GM12878 (cell line): ENCODE measurements around the gene HOXA2. TPM values are rescaled to one million over a fixed set of nuclear protein-coding genes. Genes with fewer than 3 reads are reported as not detected.
A peak's percentile ranks its signal among the peaks of the same experiment; 100 is the strongest.

Experiments
- ATAC-seq: fragments of 200-7000 bp; cut with Tn5 transposase; 3 replicates; pipeline ENCODE4 v1.9.1; 2020; ENCODE audit warnings: mild to moderate bottlenecking, moderate library complexity
- BruUV-seq: library from RNA; stranded (reverse); fragments of 400-500 nt; replicated peaks from 2 replicates; lab custom pipeline; 2021; lab: Mats Ljungman, UMichigan
- CTCF ChIA-PET: fragments of 300-600 bp; sonication (Branson Sonifier 250); formaldehyde crosslinking; extraction: SDS; loops from one replicate; lab custom pipeline; 2021; ENCODE audit warnings: inconsistent platforms; lab: Yijun Ruan, JAX
- POLR2A ChIA-PET: fragments of 350-600 bp; formaldehyde crosslinking; extraction: SDS; loops from one replicate; lab custom pipeline; 2021; ENCODE audit warnings: inconsistent platforms; lab: Charles Lee
- RAD21 ChIA-PET: fragments of 300-600 bp; sonication (Branson Sonifier 250); formaldehyde crosslinking; loops from one replicate; lab custom pipeline; 2023; ENCODE audit warnings: antibody characterized with exemption; ENCODE audit not compliant: unreplicated experiment; lab: Charles Lee
- SMC1A ChIA-PET: fragments of 300-600 bp; sonication (Branson Sonifier 250); formaldehyde crosslinking; loops from one replicate; lab custom pipeline; 2023; ENCODE audit not compliant: unreplicated experiment, uncharacterized antibody; lab: Charles Lee
- DNase-seq: peaks from one replicate; pipeline ENCODE4 v3.0.0-alpha.2; 2011; ENCODE audit warnings: low read depth, low spot score
- FAIRE-seq: peaks from 3 replicates; lab custom pipeline; 2011; peaks lifted over from hg19 to GRCh38; lab: Jason Lieb, UNC
- H2AFZ ChIP-seq: 2 replicates; pipeline ENCODE4 v1.6.0; 2011; ENCODE audit warnings: low read depth, low read length, control low read depth; ENCODE audit not compliant: control insufficient read depth
- H3K27ac ChIP-seq: 2 replicates; pipeline ENCODE4 v1.5.1; 2011; ENCODE audit warnings: control low read depth; ENCODE audit not compliant: control insufficient read depth, insufficient read depth
- H3K27me3 ChIP-seq, 2 experiments: replicated peaks in 1 of 2; 2 replicates each; pipeline versions ENCODE4 v1.6.0 to v1.6.1; 2011; ENCODE audit warnings: low read length in 1 of 2; ENCODE audit not compliant: control insufficient read depth in 2 of 2, insufficient read depth in 2 of 2
- H3K36me3 ChIP-seq, 2 experiments: 2 replicates each; pipeline ENCODE4 v1.5.1; 2011; ENCODE audit warnings: low read length in 1 of 2; ENCODE audit not compliant: control insufficient read depth in 2 of 2, insufficient read depth in 2 of 2
- H3K4me1 ChIP-seq: 2 replicates; pipeline ENCODE4 v1.6.1; 2011; ENCODE audit warnings: mild to moderate bottlenecking, low read length, moderate library complexity, mixed read lengths; ENCODE audit not compliant: control insufficient read depth, insufficient read depth
- H3K4me2 ChIP-seq: 2 replicates; pipeline ENCODE4 v1.6.0; 2011; ENCODE audit warnings: control low read depth; ENCODE audit not compliant: control insufficient read depth, insufficient read depth
- H3K4me3 ChIP-seq: fragments of 200-600 bp; sonication (generic); 2 replicates; pipeline ENCODE4 v1.5.1; 2016
- H3K79me2 ChIP-seq: 2 replicates; pipeline ENCODE4 v1.6.0; 2011; ENCODE audit warnings: low read length; ENCODE audit not compliant: control insufficient read depth, insufficient read depth
- H3K9ac ChIP-seq: 2 replicates; pipeline ENCODE4 v1.8.0; 2011; ENCODE audit warnings: low read length, control low read depth, mixed read lengths; ENCODE audit not compliant: control insufficient read depth, insufficient read depth
- H3K9me3 ChIP-seq: replicated peaks from 3 replicates; pipeline ENCODE4 v1.5.1; 2011; ENCODE audit warnings: mild to moderate bottlenecking, low read length; ENCODE audit not compliant: control insufficient read depth, insufficient read depth
- H4K20me1 ChIP-seq: 2 replicates; pipeline ENCODE4 v1.6.0; 2011; ENCODE audit not compliant: control insufficient read depth, insufficient read depth
- BCLAF1 ChIP-seq: fragments of 450-650 bp; IDR thresholded peaks from 2 replicates; pipeline ENCODE4 v1.6.1; 2017; ENCODE audit warnings: antibody characterized with exemption, mild to moderate bottlenecking, moderate library complexity
- CUX1 ChIP-seq: IDR thresholded peaks from 2 replicates; pipeline ENCODE4 v1.6.1; 2012; ENCODE audit warnings: improper control_type of control experiment, low read depth, low read length; ENCODE audit not compliant: insufficient replicate concordance
- FOXM1 ChIP-seq: IDR thresholded peaks from 2 replicates; pipeline ENCODE4 v1.6.1; 2012; ENCODE audit warnings: low read depth, mild to moderate bottlenecking, inconsistent platforms, low read length, moderate library complexity
- MTA2 ChIP-seq: fragments of 450-650 bp; IDR thresholded peaks from 2 replicates; pipeline ENCODE4 v1.6.1; 2016; ENCODE audit warnings: low read depth, mild to moderate bottlenecking, moderate library complexity
- NFYA ChIP-seq: IDR thresholded peaks from 2 replicates; pipeline ENCODE4 v1.6.1; 2011; ENCODE audit warnings: low read depth, mild to moderate bottlenecking, low read length, improper control_type of control experiment, borderline replicate concordance
- RAD51 ChIP-seq: fragments of 450-650 bp; IDR thresholded peaks from 2 replicates; pipeline ENCODE4 v1.6.1; 2016; ENCODE audit warnings: moderate library complexity, mild to moderate bottlenecking, inconsistent platforms
- TAF1 ChIP-seq: IDR thresholded peaks from 2 replicates; pipeline ENCODE4 v1.6.1; 2011; ENCODE audit warnings: mild to moderate bottlenecking, low read depth, low read length, borderline replicate concordance
- ZBED1 ChIP-seq: IDR thresholded peaks from 2 replicates; pipeline ENCODE4 v1.6.1; 2016; ENCODE audit warnings: borderline replicate concordance
- ZBTB4 ChIP-seq: fragments of 450-650 bp; formaldehyde crosslinking; IDR thresholded peaks from 2 replicates; pipeline ENCODE4 v1.4.0; 2022; ENCODE audit warnings: mild to moderate bottlenecking, moderate library complexity
- WGBS: methylation state at CpG from one replicate; pipeline ENCODE4 v1.1.6; 2016; ENCODE audit warnings: low lambda C conversion rate; ENCODE audit not compliant: insufficient replicate concordance, insufficient coverage; ENCODE audit errors: missing lambda C conversion rate; 5-methylcytosine and 5-hydroxymethylcytosine counted together
- in situ Hi-C: fragments of 300-500 bp; cut with MboI; formaldehyde crosslinking; loops from 9 replicates; pipeline ENCODE4 v1.14.3; 2018; ENCODE audit warnings: mixed read lengths
- intact Hi-C: fragments of 100-400 bp; cut with micrococcal nuclease; formaldehyde crosslinking; loops from one replicate; pipeline ENCODE4 v1.14.2; 2022; ENCODE audit not compliant: unreplicated experiment
- polyA plus RNA-seq, 11 experiments: library from polyadenylated mRNA; depleted of rRNA in 4 of 11; unstranded in 6 of 11; stranded (reverse) in 5 of 11; fragments of >200 nt; fragmentation: Nextera tagmentation in 4 of 11; fragmentation: Illumina TruSeq in 1 of 11; extraction: Ambion mirVana in 4 of 11; extraction: Trizol in 1 of 11; gene quantifications; 1 replicate in 1 of 11; 2 replicates in 10 of 11; pipeline versions ENCODE4 v1.2.1 to v1.2.3, GENCODE V29; 2011 to 2016; ENCODE audit warnings: inconsistent platforms in 2 of 11, missing spikeins in 2 of 11, low read depth in 1 of 11
- total RNA-seq, 4 experiments: library from RNA; depleted of rRNA in 3 of 4; stranded (reverse); fragments of >200 nt in 3 of 4; fragmentation: Illumina TruSeq in 1 of 4; extraction: Trizol in 1 of 4; gene quantifications; 2 replicates each; pipeline versions ENCODE4 v1.2.1 to v1.2.3, GENCODE V29; 2013 to 2021

The HOXA2 gene
- total and polyA plus RNA-seq, 10 of the 15 experiments (the other 5 are each of a cell fraction or from before 2014, with no cell fraction given), result not detected

- FAIRE-seq, result no peak
- H3K9me3 ChIP-seq, result no peaks in the 10 kb centered on the region; the same call in 2 of the 3 replicates
- POLR2A ChIA-PET, result no interaction called here
- TF ChIP-seq BCLAF1, result no peak
- no peak for TF ChIP-seq MTA2
- no peak for TF ChIP-seq ZBTB4 (CRISPR knock-in tag)
- no peak for TF ChIP-seq FOXM1
- TF ChIP-seq TAF1, result no peak
- TF ChIP-seq RAD51, result no peak
- no peak for TF ChIP-seq NFYA
- no peak for TF ChIP-seq ZBED1
- no peak for TF ChIP-seq CUX1
Measured at GRCh38 chr7:27151341-27151930, 49.0 kb upstream of the HOXA2 start.

More at GRCh38 chr7:27151341-27151930, 49.0 kb upstream of the HOXA2 start:
- H3K36me3 ChIP-seq, result no peaks in the 10 kb centered on the region
- in situ Hi-C loops, result loop anchor here (25.0 kb wide), 1 partner anchor 1064 kb away; no protein-coding TSS in a partner anchor
- H3K4me1 ChIP-seq, result no peaks in the 10 kb centered on the region; the same call in 1 of the 2 replicates
- WGBS, result under 1% methylated on average over 27 of the region's 27 CpGs
- intact Hi-C loops, result no loop called here
- no peak for ATAC-seq
- DNase-seq, result no peak
- CTCF ChIA-PET, result interaction anchor here (0.8 to 5.5 kb wide), 16 partner anchors 8 to 1257 kb away, joined by 3 to 38 read pairs (median 6); no protein-coding TSS in a partner anchor
- no peak overlapping the region for H3K9ac ChIP-seq
- RAD21 ChIA-PET, result interaction anchor here (0.8 to 2.8 kb wide), 9 partner anchors 17 to 782 kb away, joined by 3 to 10 read pairs (median 4); partner anchors contain the start of gene HOXA1
- peak overlapping the region; percentile 91 for H3K4me2 ChIP-seq
- H4K20me1 ChIP-seq, result no peaks in the 10 kb centered on the region
- SMC1A ChIA-PET, result interaction anchor here (1.1 to 3.2 kb wide), 9 partner anchors 8 to 1259 kb away, joined by 3 to 17 read pairs (median 4); partner anchors contain the start of gene SKAP2
- BruUV-seq, result no TSS peak
- no peaks in the 10 kb centered on the region for H3K79me2 ChIP-seq
- peak overlapping the region; percentile 67 for H3K4me3 ChIP-seq
- H3K27ac ChIP-seq, result no peak overlapping the region
- H2AFZ ChIP-seq, result peak overlapping the region; percentile 77; the same call in 1 of the 2 replicates
- peaks cover 20 to 63% of the 10 kb centered on the region in 2 experiments for H3K27me3 ChIP-seq
